Calu3 (cell line): ENCODE results near the gene QRICH2. TPM values are rescaled to one million over a fixed set of nuclear protein-coding genes. Genes with fewer than 3 reads are reported as not detected.

Source experiments
- BruUV-seq: library from RNA; stranded (reverse); fragments of 400-500 nt; replicated peaks from 2 replicates; lab custom pipeline; 2021; lab: Mats Ljungman, UMichigan
- CTCF ChIA-PET: fragments of 300-600 bp; sonication (Branson Sonifier 250); formaldehyde crosslinking; loops from one replicate; lab custom pipeline; 2022; ENCODE audit warnings: antibody characterized with exemption; lab: Charles Lee
- DNase-seq: peaks from one replicate; pipeline ENCODE4 v3.0.0; 2022
- H3K27ac Mint-ChIP-seq: one replicate; pipeline ENCODE4 v1.8.0; 2022; ENCODE audit warnings: mixed read lengths; ENCODE audit not compliant: unreplicated experiment
- H3K27me3 Mint-ChIP-seq: one replicate; pipeline ENCODE4 v1.8.0; 2022; ENCODE audit warnings: mixed read lengths; ENCODE audit not compliant: unreplicated experiment
- H3K36me3 Mint-ChIP-seq: one replicate; pipeline ENCODE4 v1.8.0; 2022; ENCODE audit warnings: mild to moderate bottlenecking, moderate library complexity, mixed read lengths; ENCODE audit not compliant: insufficient read depth, unreplicated experiment
- H3K4me1 Mint-ChIP-seq: one replicate; pipeline ENCODE4 v1.8.0; 2022; ENCODE audit warnings: mild to moderate bottlenecking, low read depth, mixed read lengths; ENCODE audit not compliant: unreplicated experiment
- H3K4me3 Mint-ChIP-seq: one replicate; pipeline ENCODE4 v1.8.0; 2022; ENCODE audit warnings: mild to moderate bottlenecking, low read depth, moderate library complexity, mixed read lengths; ENCODE audit not compliant: unreplicated experiment
- H3K9me3 Mint-ChIP-seq: one replicate; pipeline ENCODE4 v1.8.0; 2022; ENCODE audit warnings: low read depth, mixed read lengths; ENCODE audit not compliant: unreplicated experiment
- CTCF ChIP-seq: fragments of 200-600 bp; IDR thresholded peaks from one replicate; pipeline ENCODE4 v1.8.0; 2022; ENCODE audit warnings: antibody characterized with exemption; ENCODE audit not compliant: unreplicated experiment
- intact Hi-C: fragments of 100-400 bp; cut with micrococcal nuclease; formaldehyde crosslinking; loops from one replicate; pipeline ENCODE4 v1.10.0; 2022; ENCODE audit not compliant: unreplicated experiment
- total RNA-seq: library from RNA; stranded (reverse); gene quantifications from 2 replicates; pipeline ENCODE4 v1.2.3, GENCODE V29; 2022

QRICH2 gene
- total RNA-seq, 1 experiment from 2014 or later, result 3.0 TPM

- DNase-seq, result no peak
- intact Hi-C loops, result no loop called here
- peaks cover 11% of the 10 kb centered on the region for H3K4me1 Mint-ChIP-seq
- H3K9me3 Mint-ChIP-seq, result no peaks in the 10 kb centered on the region
- TF ChIP-seq CTCF, result no peak
- CTCF ChIA-PET, result interaction anchor here (0.7 to 2.0 kb wide), 2 partner anchors 14 to 152 kb away, joined by 3 to 10 read pairs; no protein-coding TSS in a partner anchor
- BruUV-seq, result no TSS peak
- no peak overlapping the region for H3K4me3 Mint-ChIP-seq
- H3K27me3 Mint-ChIP-seq, result no peaks in the 10 kb centered on the region
- H3K36me3 Mint-ChIP-seq, result peaks cover 58% of the 10 kb centered on the region
- no peak overlapping the region for H3K27ac Mint-ChIP-seq
Observed at GRCh38 chr17:76272541-76273444, 35.3 kb downstream of the QRICH2 start.

- no peak for DNase-seq
- Mint-ChIP-seq H3K27ac (no peak overlapping the region), H3K27me3 (no peaks in the 10 kb centered on the region), H3K36me3 (peaks cover 67% of the 10 kb centered on the region), H3K4me3 (no peak overlapping the region), H3K9me3 (no peaks in the 10 kb centered on the region), H3K4me1 (peaks cover 9% of the 10 kb centered on the region)
- CTCF ChIA-PET, result interaction anchor here (0.7 kb wide), 1 partner anchor 15 kb away, joined by 3 read pairs; no protein-coding TSS in a partner anchor
- no TSS peak for BruUV-seq
- intact Hi-C loops, result no loop called here
- TF ChIP-seq CTCF, result no peak
Observed at GRCh38 chr17:76271669-76272540, 36.2 kb downstream of the QRICH2 start.

DNA sequence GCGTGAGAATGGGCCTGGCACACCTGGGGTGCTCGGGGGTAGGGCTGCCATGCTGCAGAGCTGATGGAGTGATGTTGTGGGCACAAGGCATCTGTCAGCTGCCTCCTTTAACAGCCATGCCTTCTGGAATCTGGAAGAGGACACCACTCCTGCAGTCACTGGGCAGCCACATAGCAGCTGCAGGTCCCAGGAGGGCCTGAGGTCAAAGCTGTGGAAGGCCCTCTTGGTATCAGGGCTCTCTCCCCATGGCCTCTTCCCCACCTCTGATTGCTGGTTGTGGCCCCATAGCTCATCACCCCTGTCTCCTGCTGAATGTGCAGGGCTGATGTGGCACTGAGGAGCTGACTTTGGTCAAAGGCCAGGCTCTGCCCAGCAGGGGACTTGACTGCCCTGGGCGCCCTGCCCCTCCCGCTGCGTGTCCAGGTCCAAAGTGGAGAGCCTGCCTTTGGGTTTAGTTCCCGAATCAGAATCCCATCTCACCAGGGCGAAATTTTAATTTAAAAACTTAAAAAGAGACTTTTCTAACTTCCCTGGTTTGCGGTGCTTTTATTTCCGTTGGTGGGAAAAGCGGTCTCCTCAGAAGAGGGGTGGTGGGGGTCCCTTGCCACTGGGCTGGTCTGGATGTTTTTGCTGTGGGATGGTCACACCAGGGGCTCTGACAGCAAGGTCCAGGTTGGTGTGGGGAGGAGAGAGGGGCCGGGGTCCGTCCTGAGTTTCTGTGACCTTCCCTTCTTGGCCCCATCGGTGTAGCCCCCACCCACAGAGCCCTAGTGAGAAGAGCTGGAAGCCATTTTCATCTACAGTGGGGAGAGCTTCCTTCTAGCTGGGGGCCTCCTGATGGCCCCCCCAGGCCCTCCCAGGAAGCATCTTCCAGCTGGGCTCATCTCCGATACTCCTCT lies 37.1 kb downstream of the QRICH2 start:
- BruUV-seq, result no TSS peak
- no peak overlapping the region for H3K4me3 Mint-ChIP-seq
- TF ChIP-seq CTCF, result no peak
- peaks cover 73% of the 10 kb centered on the region for H3K36me3 Mint-ChIP-seq
- CTCF ChIA-PET, result interaction anchor here (1.0 kb wide), 1 partner anchor 9 kb away, joined by 3 read pairs; no protein-coding TSS in a partner anchor
- H3K4me1 Mint-ChIP-seq, result peaks cover 9% of the 10 kb centered on the region
- intact Hi-C loops, result no loop called here
- H3K27me3 Mint-ChIP-seq, result no peaks in the 10 kb centered on the region
- no peaks in the 10 kb centered on the region for H3K9me3 Mint-ChIP-seq
- no peak overlapping the region for H3K27ac Mint-ChIP-seq
- DNase-seq, result no peak
